ENCODE data around the gene CXCR3. TPM values are rescaled to one million over a fixed set of nuclear protein-coding genes. Genes with fewer than 3 reads are reported as not detected.

The CXCR3 gene
- total and polyA plus RNA-seq, 2 of the 13 experiments (the other 11 are each of a cell fraction or from before 2014, with no cell fraction given) = 0.18 TPM; not detected in 1

GRCh38 chrX:71616672-71617529 lies 1.4 kb downstream of the CXCR3 start (continued):
- TF ChIP-seq MLX (CRISPR knock-in tag; IDR thresholded peaks at IDR 0.05) = no peak
- TF ChIP-seq ZFP91 (CRISPR knock-in tag; IDR thresholded peaks at IDR 0.05; ENCODE audit: borderline replicate concordance) = no peak
- TF ChIP-seq CCDC6 (CRISPR knock-in tag; IDR thresholded peaks at IDR 0.05) = no peak
- TF ChIP-seq SUZ12 (IDR thresholded peaks at IDR 0.05; ENCODE audit: low read depth, low read length) = no peak
- TF ChIP-seq MTF1 (CRISPR knock-in tag; IDR thresholded peaks at IDR 0.05) = no peak
- TF ChIP-seq STAG1 (CRISPR knock-in tag; IDR thresholded peaks at IDR 0.05) = peak; percentile 36
- no peak for TF ChIP-seq PBX3 (CRISPR knock-in tag; IDR thresholded peaks at IDR 0.05; ENCODE audit: borderline replicate concordance)
- no peak for TF ChIP-seq RAD51 (IDR thresholded peaks at IDR 0.05; ENCODE audit: borderline replicate concordance)
- TF ChIP-seq ZNF749 (CRISPR knock-in tag; IDR thresholded peaks at IDR 0.05; ENCODE audit: borderline replicate concordance) = no peak
- no peak for TF ChIP-seq HDAC1 (CRISPR knock-in tag; IDR thresholded peaks at IDR 0.05)
- TF ChIP-seq FOXP4 (CRISPR knock-in tag; IDR thresholded peaks at IDR 0.05) = no peak
- TF ChIP-seq ZNF607 (CRISPR knock-in tag; IDR thresholded peaks at IDR 0.05; ENCODE audit: borderline replicate concordance) = no peak
- TF ChIP-seq HOXA3 (CRISPR knock-in tag; IDR thresholded peaks at IDR 0.05) = no peak
- TF ChIP-seq POLR2A (IDR thresholded peaks at IDR 0.05; ENCODE audit: insufficient read depth in 1 of 2, low read depth in 2 of 2, low read length in 2 of 2) = no peak
- 0 out of 2 replicates have a peak, but pooled peaks have one; percentile 38 for TF ChIP-seq DNMT1 (CRISPR knock-in tag; IDR thresholded peaks at IDR 0.05)
- no peak for TF ChIP-seq SAFB2 (CRISPR knock-in tag; IDR thresholded peaks at IDR 0.05; ENCODE audit: borderline replicate concordance, low read depth)
- no peak for TF ChIP-seq ZNF446 (CRISPR knock-in tag; IDR thresholded peaks at IDR 0.05)
- TF ChIP-seq PHF20 (CRISPR knock-in tag; IDR thresholded peaks at IDR 0.05) = no peak
- TF ChIP-seq ELF1 (CRISPR knock-in tag; IDR thresholded peaks at IDR 0.05) = no peak
- no peak for TF ChIP-seq ZNF879 (CRISPR knock-in tag; IDR thresholded peaks at IDR 0.05)
- no peak for TF ChIP-seq TARDBP (CRISPR knock-in tag; IDR thresholded peaks at IDR 0.05)
- no peak for TF ChIP-seq ATF5 (CRISPR knock-in tag; IDR thresholded peaks at IDR 0.05; ENCODE audit: low read depth)
- peak; percentile 23; the same call in 1 of the 2 replicates for TF ChIP-seq TBX2 (CRISPR knock-in tag; IDR thresholded peaks at IDR 0.05; ENCODE audit: borderline replicate concordance)
- no peak for TF ChIP-seq SOX6 (IDR thresholded peaks at IDR 0.05)
- TF ChIP-seq SOX6 (CRISPR knock-in tag; IDR thresholded peaks at IDR 0.05) = no peak
- TF ChIP-seq GPN1 (CRISPR knock-in tag; IDR thresholded peaks at IDR 0.05; ENCODE audit: borderline replicate concordance) = no peak

Data from HepG2 (cell line).